GM19239 (cell line): ENCODE measurements around the gene NFIB.
A peak's percentile ranks its signal among the peaks of the same experiment; 100 is the strongest.

Source experiments
- DNase-seq: peaks from one replicate; pipeline ENCODE4 v3.0.0; 2011; ENCODE audit warnings: low spot score; ENCODE audit not compliant: insufficient read length
- FAIRE-seq: peaks from 2 replicates; lab custom pipeline; 2011; peaks lifted over from hg19 to GRCh38; lab: Jason Lieb, UNC

Gene NFIB

GRCh38 chr9:14345354-14346230 is 31.7 kb upstream of the NFIB start:
- no peak for FAIRE-seq
- no peak for DNase-seq

GRCh38 chr9:14344941-14345353 is 31.0 kb upstream of the NFIB start:
- DNase-seq (no peak), FAIRE-seq (no peak)

GRCh38 chr9:14344053-14344524 is 30.1 kb upstream of the NFIB start:
- no peak for FAIRE-seq
- DNase-seq = no peak

- FAIRE-seq (no peak), DNase-seq (no peak)
Observed at GRCh38 chr9:14343261-14344031, 29.5 kb upstream of the NFIB start.

GRCh38 chr9:14342736-14343135 is 28.8 kb upstream of the NFIB start:
- DNase-seq (no peak), FAIRE-seq (no peak)

GRCh38 chr9:14341437-14342122 is 27.6 kb upstream of the NFIB start:
- no peak for FAIRE-seq

GRCh38 chr9:14340994-14341393 is 27.1 kb upstream of the NFIB start:
- FAIRE-seq (no peak), DNase-seq (no peak)

More at GRCh38 chr9:14341437-14342122, 27.6 kb upstream of the NFIB start:
- no peak for DNase-seq

GRCh38 chr9:14340219-14340873 is 26.4 kb upstream of the NFIB start:
- FAIRE-seq = no peak
- DNase-seq = no peak

GRCh38 chr9:14339746-14340145 is 25.8 kb upstream of the NFIB start:
- FAIRE-seq (no peak), DNase-seq (no peak)

GRCh38 chr9:14337615-14338014 is 23.7 kb upstream of the NFIB start:
- DNase-seq = no peak
- FAIRE-seq = no peak

GRCh38 chr9:14336244-14336643 is 22.3 kb upstream of the NFIB start:
- DNase-seq = no peak
- no peak for FAIRE-seq

- no peak for DNase-seq
- no peak for FAIRE-seq
Observed at GRCh38 chr9:14331120-14331519, 17.2 kb upstream of the NFIB start.

- FAIRE-seq = no peak
- DNase-seq = no peak
Observed at GRCh38 chr9:14327036-14327435, 13.1 kb upstream of the NFIB start.

- DNase-seq (no peak), FAIRE-seq (no peak)
Observed at GRCh38 chr9:14326264-14326826, 12.4 kb upstream of the NFIB start.

GRCh38 chr9:14325147-14325546 is 11.2 kb upstream of the NFIB start:
- no peak for DNase-seq
- FAIRE-seq = no peak

- no peak for FAIRE-seq
- DNase-seq = no peak
Observed at GRCh38 chr9:14323985-14324650, 10.2 kb upstream of the NFIB start.

- FAIRE-seq = peak; percentile 86
- DNase-seq = no peak
Observed at GRCh38 chr9:14323083-14323971, 9.4 kb upstream of the NFIB start.
